Adrenal gland (tissue), 5 donors: ENCODE measurements around the gene FEM1B.

ENCODE experiments used
- POLR2A ChIP-seq, 2 donors: fragments of 450-650 bp; IDR thresholded peaks; one replicate each; pipeline ENCODE4 v1.6.1; 2017; ENCODE audit warnings: antibody characterized with exemption in 2 of 2, mild to moderate bottlenecking in 2 of 2, moderate library complexity in 1 of 2
- TF ChIP-seq, protein P1 (sequence below), 6 experiments: fragments of 450-650 bp in 4 of 6; fragments of 200-600 bp in 2 of 6; sonication (generic) in 1 of 6; IDR thresholded peaks; 1 replicate in 5 of 6; 2 replicates in 1 of 6; pipeline versions ENCODE4 v1.5.1 to v1.8.0; 2016 to 2021; ENCODE audit warnings: antibody characterized with exemption in 6 of 6, mild to moderate bottlenecking in 2 of 6, moderate library complexity in 1 of 6
- donor health status: DM: no; HTN: no; CAD: no.

DNA sequence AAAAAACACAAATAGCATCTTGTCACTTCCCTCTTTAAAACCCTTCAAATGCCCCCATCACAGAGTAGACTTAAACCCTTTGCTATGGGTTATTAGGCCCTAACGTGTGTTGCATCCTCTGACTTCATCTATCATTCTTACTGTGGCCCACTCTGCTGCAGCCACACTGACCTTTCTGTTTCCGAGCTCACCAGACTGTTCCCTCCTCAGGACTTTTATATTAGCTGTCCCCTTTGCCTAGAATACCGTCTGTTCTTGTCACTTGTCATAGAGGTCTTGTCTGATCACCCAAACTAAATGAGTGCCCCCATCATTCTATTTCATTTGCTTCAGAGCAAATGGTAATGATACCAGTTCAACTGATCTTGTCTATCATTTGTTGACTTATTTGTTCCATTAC lies 877 bp upstream of the FEM1B start:
- TF ChIP-seq POLR2A (IDR thresholded peaks at IDR 0.05): no peak
- TF ChIP-seq, protein P1, sequence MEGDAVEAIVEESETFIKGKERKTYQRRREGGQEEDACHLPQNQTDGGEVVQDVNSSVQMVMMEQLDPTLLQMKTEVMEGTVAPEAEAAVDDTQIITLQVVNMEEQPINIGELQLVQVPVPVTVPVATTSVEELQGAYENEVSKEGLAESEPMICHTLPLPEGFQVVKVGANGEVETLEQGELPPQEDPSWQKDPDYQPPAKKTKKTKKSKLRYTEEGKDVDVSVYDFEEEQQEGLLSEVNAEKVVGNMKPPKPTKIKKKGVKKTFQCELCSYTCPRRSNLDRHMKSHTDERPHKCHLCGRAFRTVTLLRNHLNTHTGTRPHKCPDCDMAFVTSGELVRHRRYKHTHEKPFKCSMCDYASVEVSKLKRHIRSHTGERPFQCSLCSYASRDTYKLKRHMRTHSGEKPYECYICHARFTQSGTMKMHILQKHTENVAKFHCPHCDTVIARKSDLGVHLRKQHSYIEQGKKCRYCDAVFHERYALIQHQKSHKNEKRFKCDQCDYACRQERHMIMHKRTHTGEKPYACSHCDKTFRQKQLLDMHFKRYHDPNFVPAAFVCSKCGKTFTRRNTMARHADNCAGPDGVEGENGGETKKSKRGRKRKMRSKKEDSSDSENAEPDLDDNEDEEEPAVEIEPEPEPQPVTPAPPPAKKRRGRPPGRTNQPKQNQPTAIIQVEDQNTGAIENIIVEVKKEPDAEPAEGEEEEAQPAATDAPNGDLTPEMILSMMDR (IDR thresholded peaks at IDR 0.05): no peak
